Hepatocyte (in vitro differentiated cells): ENCODE results near the gene TFAM.

Experiments used
- EZH2 ChIP-seq: fragments of 200-600 bp; sonication (generic); IDR thresholded peaks from 2 replicates; pipeline ENCODE4 v1.6.1; 2016; ENCODE audit warnings: antibody characterized with exemption, mild to moderate bottlenecking, borderline replicate concordance
- TF ChIP-seq, protein P1 (sequence below): fragments of 200-600 bp; sonication (generic); IDR thresholded peaks from 2 replicates; pipeline ENCODE4 v1.5.1; 2016; ENCODE audit warnings: antibody characterized with exemption, mild to moderate bottlenecking; ENCODE audit not compliant: poor library complexity

DNA sequence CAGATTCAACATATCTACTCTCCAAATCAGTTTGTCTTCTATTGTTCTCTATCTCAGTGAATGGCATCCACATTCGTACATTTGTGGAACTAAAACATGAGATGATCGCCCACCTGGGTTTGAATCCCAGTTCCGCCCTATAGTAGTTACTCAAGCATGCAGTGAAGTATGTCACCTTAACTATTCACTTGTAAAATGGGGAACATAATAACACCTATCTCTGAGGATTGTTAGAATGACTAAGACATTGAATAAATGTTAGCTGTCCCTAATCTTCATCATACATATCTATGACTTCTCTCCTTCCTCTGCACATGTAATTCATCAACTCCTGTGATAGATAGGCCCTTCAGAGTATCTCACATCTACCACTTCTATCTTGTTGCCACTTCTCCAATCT is 25.7 kb upstream of the TFAM start:
- no peak for TF ChIP-seq EZH2
- TF ChIP-seq, protein P1, sequence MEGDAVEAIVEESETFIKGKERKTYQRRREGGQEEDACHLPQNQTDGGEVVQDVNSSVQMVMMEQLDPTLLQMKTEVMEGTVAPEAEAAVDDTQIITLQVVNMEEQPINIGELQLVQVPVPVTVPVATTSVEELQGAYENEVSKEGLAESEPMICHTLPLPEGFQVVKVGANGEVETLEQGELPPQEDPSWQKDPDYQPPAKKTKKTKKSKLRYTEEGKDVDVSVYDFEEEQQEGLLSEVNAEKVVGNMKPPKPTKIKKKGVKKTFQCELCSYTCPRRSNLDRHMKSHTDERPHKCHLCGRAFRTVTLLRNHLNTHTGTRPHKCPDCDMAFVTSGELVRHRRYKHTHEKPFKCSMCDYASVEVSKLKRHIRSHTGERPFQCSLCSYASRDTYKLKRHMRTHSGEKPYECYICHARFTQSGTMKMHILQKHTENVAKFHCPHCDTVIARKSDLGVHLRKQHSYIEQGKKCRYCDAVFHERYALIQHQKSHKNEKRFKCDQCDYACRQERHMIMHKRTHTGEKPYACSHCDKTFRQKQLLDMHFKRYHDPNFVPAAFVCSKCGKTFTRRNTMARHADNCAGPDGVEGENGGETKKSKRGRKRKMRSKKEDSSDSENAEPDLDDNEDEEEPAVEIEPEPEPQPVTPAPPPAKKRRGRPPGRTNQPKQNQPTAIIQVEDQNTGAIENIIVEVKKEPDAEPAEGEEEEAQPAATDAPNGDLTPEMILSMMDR, result no peak
